Uterus (tissue), 4 donors: ENCODE measurements around the gene LYRM7. TPM values are rescaled to one million over a fixed set of nuclear protein-coding genes. Genes with fewer than 3 reads are reported as not detected.
"Not testable (repeated sequence)": the region's sequence is repeated elsewhere in the genome, so short reads cannot be mapped to it uniquely, and the experiment has no call there.

Source experiments
- DNase-seq, 2 donors: peaks; one replicate each; pipeline ENCODE4 v3.0.0-alpha.2; 2019 to 2020
- H3K27ac ChIP-seq, 2 donors: fragments of 200-600 bp; sonication (generic); 1 replicate in 1 of 2; 2 replicates in 1 of 2; pipeline ENCODE4 v1.5.1; 2016 to 2018
- H3K27me3 ChIP-seq, 2 donors: fragments of 200-600 bp; sonication (generic); one replicate each; pipeline ENCODE4 v1.5.1; 2018 to 2019; ENCODE audit warnings: control low read depth in 1 of 2
- H3K36me3 ChIP-seq, 2 donors: fragments of 200-600 bp; sonication (generic); one replicate each; pipeline ENCODE4 v1.5.1; 2019; ENCODE audit warnings: control low read depth in 1 of 2
- H3K4me1 ChIP-seq, 2 donors: fragments of 200-600 bp; sonication (generic); one replicate each; pipeline ENCODE4 v1.5.1; 2018 to 2019; ENCODE audit warnings: control low read depth in 1 of 2
- H3K4me3 ChIP-seq, 2 donors: fragments of 200-600 bp; sonication (generic); 1 replicate in 1 of 2; 2 replicates in 1 of 2; pipeline ENCODE4 v1.5.1; 2018 to 2019; ENCODE audit warnings: mild to moderate bottlenecking in 1 of 2
- H3K9me3 ChIP-seq, 2 donors: fragments of 200-600 bp; sonication (generic); one replicate each; pipeline ENCODE4 v1.5.1; 2019; ENCODE audit warnings: control low read depth in 1 of 2
- CTCF ChIP-seq, 4 experiments: fragments of 200-600 bp in 2 of 4; fragments of 450-650 bp in 2 of 4; sonication (generic) in 2 of 4; IDR thresholded peaks; one replicate each; pipeline ENCODE4 v1.5.1; 2016 to 2019; ENCODE audit warnings: antibody characterized with exemption in 4 of 4, mild to moderate bottlenecking in 2 of 4, moderate library complexity in 1 of 4
- POLR2A ChIP-seq, 2 donors: fragments of 450-650 bp; IDR thresholded peaks; one replicate each; pipeline ENCODE4 v1.6.1; 2016; ENCODE audit warnings: antibody characterized with exemption in 2 of 2, mild to moderate bottlenecking in 1 of 2, moderate library complexity in 1 of 2
- intact Hi-C: fragments of 100-400 bp; cut with DNase I; formaldehyde crosslinking; loops from one replicate; pipeline ENCODE4 v1.15.1; 2023; ENCODE audit warnings: low total_unique reads
- total RNA-seq, 4 donors: library from RNA; depleted of rRNA in 3 of 4; stranded (reverse); fragments of >200 nt in 3 of 4; gene quantifications; one replicate each; pipeline versions ENCODE4 v1.1.0 to v1.2.4, GENCODE V29; 2014 to 2023
- donor health status: DM: yes; HTN: yes; CAD: no.

The LYRM7 gene
- total RNA-seq, 4 donors from 2014 or later: 4.1 to 22.6 (median 7.9) TPM

GRCh38 chr5:131193106-131193505 is 22.4 kb downstream of the LYRM7 start:
- H3K9me3 ChIP-seq: no peaks in the 10 kb centered on the region
- H3K36me3 ChIP-seq: no peaks in the 10 kb centered on the region
- no peaks in the 10 kb centered on the region for H3K4me1 ChIP-seq
- no peak for DNase-seq
- no peak for TF ChIP-seq POLR2A (IDR thresholded peaks at IDR 0.05)
- no peak for TF ChIP-seq CTCF (IDR thresholded peaks at IDR 0.05)
- H3K27ac ChIP-seq: no peak overlapping the region
- no peak overlapping the region for H3K4me3 ChIP-seq
- intact Hi-C loops: no loop called here
- no peaks in the 10 kb centered on the region for H3K27me3 ChIP-seq

GRCh38 chr5:131193897-131194296 is 23.2 kb downstream of the LYRM7 start:
- H3K9me3 ChIP-seq, H3K27me3 ChIP-seq, intact Hi-C loops, H3K4me3 ChIP-seq, H3K4me1 ChIP-seq, H3K27ac ChIP-seq, DNase-seq, H3K36me3 ChIP-seq: not testable (repeated sequence)

DNA sequence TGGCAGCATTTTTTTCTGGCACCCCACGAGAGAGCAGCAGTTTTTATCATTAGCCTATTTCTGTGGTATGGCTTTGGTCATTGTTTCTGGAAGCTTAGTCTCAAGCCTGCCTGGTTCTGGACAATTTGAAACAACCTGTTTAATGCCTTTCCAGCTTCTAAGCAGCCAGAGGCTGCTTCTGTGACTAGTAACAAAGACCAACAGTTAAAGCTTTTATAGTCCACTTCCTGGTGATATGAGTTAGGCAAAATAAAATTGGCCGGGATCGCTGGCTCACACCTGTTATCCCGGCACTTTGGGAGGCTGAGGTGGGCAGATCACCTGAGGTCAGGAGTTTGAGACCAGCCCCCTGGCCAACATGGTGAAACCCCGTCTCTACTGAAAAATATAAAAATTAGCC is 24.0 kb downstream of the LYRM7 start:
- no peaks in the 10 kb centered on the region for H3K36me3 ChIP-seq
- no peaks in the 10 kb centered on the region for H3K9me3 ChIP-seq
- intact Hi-C loops: no loop called here
- H3K4me3 ChIP-seq: no peak overlapping the region
- no peaks in the 10 kb centered on the region for H3K4me1 ChIP-seq
- H3K27ac ChIP-seq: no peak overlapping the region
- no peak for DNase-seq
- no peaks in the 10 kb centered on the region for H3K27me3 ChIP-seq
- no peak for TF ChIP-seq POLR2A (IDR thresholded peaks at IDR 0.05)
- no peak for TF ChIP-seq CTCF (IDR thresholded peaks at IDR 0.05)

DNA sequence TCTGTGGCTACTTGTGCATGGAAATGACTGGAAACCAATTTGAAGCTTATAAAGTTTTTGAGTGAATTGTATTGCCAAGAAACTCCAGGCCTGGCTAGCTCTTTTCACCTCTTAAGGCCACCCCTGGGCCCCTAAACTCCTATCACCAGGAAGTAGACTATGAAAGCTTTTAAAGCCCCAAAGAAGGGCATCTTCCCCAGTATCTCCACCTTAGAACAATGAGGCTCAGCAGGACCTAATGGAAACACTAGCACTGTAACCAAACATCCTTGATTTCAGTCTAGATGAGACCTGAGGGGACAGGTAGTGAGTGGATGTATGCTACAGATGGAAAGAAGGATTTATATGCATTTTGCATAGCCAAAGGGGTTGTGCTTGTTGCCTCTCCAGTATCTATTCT is 25.0 kb downstream of the LYRM7 start:
- intact Hi-C loops: no loop called here
- no peak for TF ChIP-seq CTCF (IDR thresholded peaks at IDR 0.05)
- H3K36me3 ChIP-seq: no peaks in the 10 kb centered on the region
- no peaks in the 10 kb centered on the region for H3K4me1 ChIP-seq
- no peak for DNase-seq
- H3K9me3 ChIP-seq: no peaks in the 10 kb centered on the region
- no peak overlapping the region for H3K27ac ChIP-seq
- no peak overlapping the region for H3K4me3 ChIP-seq
- no peaks in the 10 kb centered on the region for H3K27me3 ChIP-seq

- Histone ChIP-seq H3K36me3 (no peaks in the 10 kb centered on the region), H3K4me3 (no peak overlapping the region), H3K4me1 (no peaks in the 10 kb centered on the region), H3K9me3 (no peaks in the 10 kb centered on the region), H3K27ac (no peak overlapping the region), H3K27me3 (no peaks in the 10 kb centered on the region)
- no peak for DNase-seq
- intact Hi-C loops: no loop called here
- TF ChIP-seq CTCF (IDR thresholded peaks at IDR 0.05) (no peak), POLR2A (IDR thresholded peaks at IDR 0.05) (no peak)
These were observed 25.6 kb downstream of the LYRM7 start for GRCh38 chr5:131196331-131196730.

GRCh38 chr5:131198625-131199024 is 27.9 kb downstream of the LYRM7 start:
- Histone ChIP-seq H3K4me1 (no peaks in the 10 kb centered on the region), H3K36me3 (no peaks in the 10 kb centered on the region), H3K9me3 (no peaks in the 10 kb centered on the region), H3K27me3 (no peaks in the 10 kb centered on the region), H3K27ac (no peak overlapping the region), H3K4me3 (no peak overlapping the region)
- intact Hi-C loops: no loop called here
- no peak for DNase-seq
- TF ChIP-seq CTCF (IDR thresholded peaks at IDR 0.05) (no peak), POLR2A (IDR thresholded peaks at IDR 0.05) (no peak)
